ENCODE measurements around the gene CCDC69.

- TF ChIP-seq E2F6 (IDR thresholded peaks at IDR 0.05; ENCODE audit: borderline replicate concordance, low read depth), result no peak
- no peak for TF ChIP-seq MAFK (IDR thresholded peaks at IDR 0.05; ENCODE audit: partially characterized antibody)
- TF ChIP-seq JUNB (IDR thresholded peaks at IDR 0.05), result no peak
- no peak for TF ChIP-seq RAD21 (conservative IDR thresholded peaks at IDR 0.05 in 1 of 2, IDR thresholded peaks at IDR 0.05 in 1 of 2)
- TF ChIP-seq CTCF (IDR thresholded peaks at IDR 0.05), result no peak
- TF ChIP-seq MAX (IDR thresholded peaks at IDR 0.05), result no peak
- no peak for TF ChIP-seq ZFP36 (IDR thresholded peaks at IDR 0.05; ENCODE audit: borderline replicate concordance, partially characterized antibody)
- no peak for TF ChIP-seq MAZ (IDR thresholded peaks at IDR 0.05; ENCODE audit: borderline replicate concordance, low read depth, low read length)
- TF ChIP-seq CEBPB (IDR thresholded peaks at IDR 0.05), result no peak
- no peak for TF ChIP-seq POLR2A (IDR thresholded peaks at IDR 0.05; ENCODE audit: low read length)
- no peak for TF ChIP-seq JUN (IDR thresholded peaks at IDR 0.05)
Measured at GRCh38 chr5:151221574-151221973, 2.3 kb downstream of the CCDC69 start.
